Large intestine (tissue), 3 donors: ENCODE measurements around the gene IRS2. TPM values are rescaled to one million over a fixed set of nuclear protein-coding genes. Genes with fewer than 3 reads are reported as not detected.
A peak's percentile ranks its signal among the peaks of the same experiment; 100 is the strongest.

ENCODE experiments used
- DNase-seq, 2 donors: peaks; one replicate each; pipeline versions ENCODE4 v3.0.0 to v3.0.0-alpha.2; 2013
- H3K27ac ChIP-seq: one replicate; pipeline ENCODE4 v1.5.1; 2013; ENCODE audit warnings: low read length
- H3K27me3 ChIP-seq: 2 replicates; pipeline ENCODE4 v1.6.1; 2013; ENCODE audit warnings: low read length; ENCODE audit not compliant: control insufficient read depth, insufficient read depth
- H3K36me3 ChIP-seq: 2 replicates; pipeline ENCODE4 v1.6.1; 2013; ENCODE audit warnings: low read length; ENCODE audit not compliant: control insufficient read depth, insufficient read depth
- H3K4me1 ChIP-seq: one replicate; pipeline ENCODE4 v1.6.1; 2013; ENCODE audit warnings: low read length; ENCODE audit not compliant: control insufficient read depth, insufficient read depth
- H3K4me3 ChIP-seq: one replicate; pipeline ENCODE4 v1.5.1; 2013; ENCODE audit warnings: low read length
- H3K9me3 ChIP-seq: one replicate; pipeline ENCODE4 v1.6.1; 2013; ENCODE audit warnings: mild to moderate bottlenecking, low read depth, low read length, moderate library complexity; ENCODE audit not compliant: control insufficient read depth
- WGBS: methylation state at CpG from one replicate; pipeline ENCODE4 v1.1.5; 2013; ENCODE audit warnings: low lambda C conversion rate; ENCODE audit not compliant: insufficient coverage; 5-methylcytosine and 5-hydroxymethylcytosine counted together
- polyA plus RNA-seq: library from polyadenylated mRNA; unstranded; fragments of 120-200 nt; gene quantifications from one replicate; pipeline ENCODE4 v1.2.1, GENCODE V29; 2013

IRS2 gene
- polyA plus RNA-seq, 1 donor: 9.3 TPM

DNA sequence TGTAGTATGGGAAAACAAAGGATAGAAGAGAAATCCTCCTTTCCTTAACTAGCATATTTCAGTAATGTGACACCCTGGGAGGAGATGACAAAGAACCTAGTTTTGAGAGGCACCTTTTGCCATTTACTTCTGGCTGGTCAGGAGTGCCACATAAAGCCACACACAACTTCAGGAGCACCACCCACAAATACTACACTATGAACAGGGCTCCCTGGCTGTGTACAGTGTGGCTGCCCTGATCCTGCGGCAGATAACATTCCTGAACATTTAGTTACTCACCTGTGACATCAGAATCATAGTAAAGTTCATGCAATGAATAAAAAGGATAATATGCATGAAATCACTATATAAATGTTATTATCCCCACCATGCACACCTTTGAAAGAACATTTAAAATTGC is 17.4 kb upstream of the IRS2 start:
- H3K27me3 ChIP-seq: no peaks in the 10 kb centered on the region
- DNase-seq: peak in 1 of 2 donors; percentile 48
- H3K36me3 ChIP-seq: no peaks in the 10 kb centered on the region
- H3K27ac ChIP-seq: no peak overlapping the region
- H3K4me1 ChIP-seq: peaks cover 6% of the 10 kb centered on the region
- no peaks in the 10 kb centered on the region for H3K9me3 ChIP-seq
- WGBS: no CpG with 5 or more reads among the region's 1 CpG
- H3K4me3 ChIP-seq: no peak overlapping the region

GRCh38 chr13:109802936-109803335 is 16.6 kb upstream of the IRS2 start:
- no CpG with 5 or more reads among the region's 4 CpGs for WGBS
- H3K4me3 ChIP-seq: no peak overlapping the region
- H3K9me3 ChIP-seq: no peaks in the 10 kb centered on the region
- peaks cover 6% of the 10 kb centered on the region for H3K4me1 ChIP-seq
- H3K27me3 ChIP-seq: no peaks in the 10 kb centered on the region
- no peaks in the 10 kb centered on the region for H3K36me3 ChIP-seq
- DNase-seq: peak; percentile 52 to 82
- H3K27ac ChIP-seq: no peak overlapping the region

- WGBS: 60% methylated on average over 1 of the region's 2 CpGs
- Histone ChIP-seq H3K36me3 (no peaks in the 10 kb centered on the region), H3K27ac (no peak overlapping the region), H3K9me3 (no peaks in the 10 kb centered on the region), H3K4me1 (no peaks in the 10 kb centered on the region), H3K4me3 (no peak overlapping the region), H3K27me3 (peaks cover 9% of the 10 kb centered on the region)
- DNase-seq: no peak
These were observed 8.6 kb upstream of the IRS2 start for GRCh38 chr13:109795011-109795410.

DNA sequence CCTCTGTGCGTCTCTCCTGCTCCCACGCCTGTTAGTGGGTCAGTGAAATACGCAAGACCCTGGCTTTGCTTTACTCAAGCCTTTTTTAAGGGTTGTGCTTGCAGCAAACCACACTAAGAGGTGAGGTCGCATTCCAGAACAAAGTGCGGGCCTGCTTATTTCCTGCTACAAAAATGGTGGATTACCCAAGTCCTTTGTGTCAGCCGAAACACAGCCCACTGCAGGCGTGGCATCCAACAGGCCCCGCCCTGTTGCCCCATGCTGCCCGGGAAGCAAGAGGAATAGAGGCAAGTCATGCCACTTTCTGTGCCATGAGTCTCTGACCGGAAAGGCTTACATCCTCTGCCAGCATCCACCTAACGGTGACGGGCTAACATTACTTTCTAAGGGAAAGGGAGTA is 7.7 kb upstream of the IRS2 start:
- Histone ChIP-seq H3K4me1 (no peaks in the 10 kb centered on the region), H3K27me3 (peaks cover 12% of the 10 kb centered on the region), H3K9me3 (no peaks in the 10 kb centered on the region), H3K27ac (no peak overlapping the region), H3K4me3 (no peak overlapping the region), H3K36me3 (no peaks in the 10 kb centered on the region)
- no CpG with 5 or more reads among the region's 12 CpGs for WGBS
- DNase-seq: no peak

DNA sequence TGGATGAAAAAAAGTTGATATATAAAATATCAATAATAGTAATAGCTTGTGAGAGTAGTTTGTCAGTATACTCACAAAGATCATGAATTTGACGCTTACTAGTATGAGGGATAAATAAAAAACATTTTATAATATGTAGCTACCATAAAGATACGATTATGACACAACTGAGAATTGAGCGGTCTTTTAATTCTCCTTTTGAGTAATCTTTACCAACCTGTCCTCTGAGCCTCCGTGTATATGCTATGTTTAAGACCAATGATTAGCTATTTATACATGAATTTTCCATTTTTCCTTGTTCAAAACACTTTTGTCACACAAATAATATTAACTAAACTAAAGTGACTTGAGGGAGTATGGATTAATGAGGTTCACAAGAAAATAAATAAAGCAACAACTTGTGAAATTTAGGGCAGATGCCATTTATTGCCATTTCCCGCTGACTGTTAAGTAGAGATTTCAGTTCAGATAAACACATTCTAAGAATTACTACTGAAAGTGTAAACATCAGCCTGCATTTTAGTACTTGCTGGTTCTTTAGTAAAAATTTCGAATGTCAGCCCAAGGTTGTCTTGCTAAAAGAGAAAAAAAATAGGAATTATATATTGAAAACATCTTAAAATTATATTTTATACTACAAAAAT is 6.2 kb upstream of the IRS2 start:
- H3K9me3 ChIP-seq: no peaks in the 10 kb centered on the region
- H3K27ac ChIP-seq: no peak overlapping the region
- peaks cover 15% of the 10 kb centered on the region for H3K27me3 ChIP-seq
- H3K36me3 ChIP-seq: no peaks in the 10 kb centered on the region
- no peak for DNase-seq
- H3K4me1 ChIP-seq: peaks cover 4% of the 10 kb centered on the region
- WGBS: 75% methylated on average over 2 of the region's 6 CpGs
- H3K4me3 ChIP-seq: no peak overlapping the region

- no peak overlapping the region for H3K4me3 ChIP-seq
- no peaks in the 10 kb centered on the region for H3K9me3 ChIP-seq
- WGBS: 53% methylated on average over 3 of the region's 7 CpGs
- H3K27me3 ChIP-seq: peaks cover 13% of the 10 kb centered on the region
- peaks cover 5% of the 10 kb centered on the region for H3K4me1 ChIP-seq
- peak; percentile 48 to 51 for DNase-seq
- no peaks in the 10 kb centered on the region for H3K36me3 ChIP-seq
- H3K27ac ChIP-seq: no peak overlapping the region
These were observed 4.7 kb upstream of the IRS2 start for GRCh38 chr13:109790942-109791605.

DNA sequence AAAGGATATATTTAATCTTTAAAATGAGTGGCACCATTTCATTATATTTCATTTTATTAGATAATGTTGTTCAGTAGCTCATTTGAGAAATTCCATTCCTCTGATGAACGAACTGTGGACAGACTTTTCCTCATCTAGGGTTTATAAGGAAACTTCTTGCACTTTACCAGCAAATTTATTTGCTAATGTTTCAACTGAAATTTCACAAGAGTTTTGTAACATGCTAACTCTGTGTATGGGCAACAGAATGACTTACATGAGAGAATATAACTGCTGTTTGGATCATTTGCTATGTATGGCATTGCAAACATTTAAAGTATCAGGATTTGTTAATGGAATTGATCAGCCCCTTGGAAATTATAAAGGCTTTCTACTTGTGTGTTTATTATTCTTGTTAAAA is 3.7 kb upstream of the IRS2 start:
- H3K27me3 ChIP-seq: peaks cover 10% of the 10 kb centered on the region
- no peak for DNase-seq
- WGBS: 100% methylated on average over 1 of the region's 1 CpG
- H3K4me3 ChIP-seq: no peak overlapping the region
- H3K36me3 ChIP-seq: no peaks in the 10 kb centered on the region
- peaks cover 5% of the 10 kb centered on the region for H3K4me1 ChIP-seq
- H3K27ac ChIP-seq: no peak overlapping the region
- H3K9me3 ChIP-seq: no peaks in the 10 kb centered on the region

GRCh38 chr13:109789262-109789661 is 2.9 kb upstream of the IRS2 start:
- Histone ChIP-seq H3K9me3 (peaks cover under 1% of the 10 kb centered on the region), H3K4me1 (peaks cover 5% of the 10 kb centered on the region), H3K4me3 (no peak overlapping the region), H3K27me3 (peaks cover 10% of the 10 kb centered on the region), H3K36me3 (no peaks in the 10 kb centered on the region), H3K27ac (no peak overlapping the region)
- no peak for DNase-seq
- WGBS: no CpG with 5 or more reads among the region's 2 CpGs

GRCh38 chr13:109788372-109789111 is 2.2 kb upstream of the IRS2 start:
- no peak for DNase-seq

GRCh38 chr13:109787135-109787954 is 962 bp upstream of the IRS2 start:
- peak in 1 of 2 donors; percentile 65 for DNase-seq
- H3K4me3 ChIP-seq: peak overlapping the region; percentile 71
- H3K9me3 ChIP-seq: peaks cover 20% of the 10 kb centered on the region
- peaks cover 10% of the 10 kb centered on the region for H3K27me3 ChIP-seq
- peaks cover 7% of the 10 kb centered on the region for H3K36me3 ChIP-seq
- WGBS: no CpG with 5 or more reads among the region's 86 CpGs
- peak overlapping the region; percentile 53 for H3K27ac ChIP-seq
- peaks cover 8% of the 10 kb centered on the region for H3K4me1 ChIP-seq

More at GRCh38 chr13:109788372-109789111, 2.2 kb upstream of the IRS2 start:
- no peak overlapping the region for H3K4me3 ChIP-seq
- H3K27me3 ChIP-seq: peaks cover 10% of the 10 kb centered on the region
- peaks cover 6% of the 10 kb centered on the region for H3K4me1 ChIP-seq
- H3K36me3 ChIP-seq: peaks cover 2% of the 10 kb centered on the region
- H3K9me3 ChIP-seq: peaks cover 8% of the 10 kb centered on the region
- WGBS: 39% methylated on average over 5 of the region's 7 CpGs
- no peak overlapping the region for H3K27ac ChIP-seq
